ENCODE results near the gene PTOV1.

PTOV1 gene

DNA sequence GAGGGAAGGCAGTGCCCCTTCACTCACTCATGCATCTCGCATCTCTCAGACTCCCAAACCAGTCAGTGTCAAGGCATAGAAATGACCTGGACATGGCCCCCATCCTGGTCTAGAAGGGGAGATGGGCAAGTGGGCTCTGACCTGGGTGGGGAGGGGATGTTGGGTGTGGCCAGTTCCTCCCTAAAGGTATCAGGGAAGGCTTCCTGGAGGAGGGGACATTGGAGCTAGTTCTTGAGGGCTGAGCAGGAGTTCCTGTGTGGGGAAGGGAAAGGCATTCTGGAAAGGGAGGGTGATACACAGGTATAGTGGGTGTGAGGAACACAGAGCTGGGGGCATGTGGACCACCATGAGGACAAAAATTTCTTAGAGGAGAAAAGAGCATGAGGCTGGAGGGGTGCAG is 41.8 kb downstream of the PTOV1 start:
- no peak for DNase-seq

DNA sequence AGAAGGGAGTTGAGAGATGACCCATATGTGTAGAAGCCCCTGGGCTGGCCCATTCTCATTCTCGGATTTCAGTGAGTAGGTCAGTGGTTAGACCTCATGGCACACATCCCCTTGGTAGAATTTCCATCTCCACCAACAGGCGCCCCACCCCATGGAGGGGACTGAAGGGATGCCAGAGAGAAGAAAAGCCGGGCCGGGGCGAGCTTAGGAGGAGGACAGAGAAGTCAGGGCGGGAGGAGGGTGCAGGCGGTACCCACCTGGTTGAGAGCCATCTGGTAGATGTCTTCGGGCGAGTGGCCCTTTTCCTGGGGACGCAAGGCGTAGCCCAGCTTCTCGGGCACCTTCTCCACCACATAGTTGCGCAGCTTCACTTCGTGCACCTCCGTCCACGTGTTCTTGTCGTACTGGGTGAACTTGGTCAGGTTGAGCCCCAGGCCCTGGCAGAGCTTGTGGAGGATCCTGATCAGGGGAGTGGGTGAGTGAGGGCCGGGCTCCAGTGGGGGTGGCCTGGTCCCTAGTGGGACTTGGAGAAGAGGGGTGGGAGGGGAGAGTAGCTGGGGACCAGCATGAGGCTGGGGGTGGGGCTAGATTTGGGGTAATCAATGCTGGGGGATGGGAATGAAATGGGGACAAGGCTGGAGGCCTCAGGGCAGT is 43.2 kb downstream of the PTOV1 start:
- no peak for DNase-seq

DNA sequence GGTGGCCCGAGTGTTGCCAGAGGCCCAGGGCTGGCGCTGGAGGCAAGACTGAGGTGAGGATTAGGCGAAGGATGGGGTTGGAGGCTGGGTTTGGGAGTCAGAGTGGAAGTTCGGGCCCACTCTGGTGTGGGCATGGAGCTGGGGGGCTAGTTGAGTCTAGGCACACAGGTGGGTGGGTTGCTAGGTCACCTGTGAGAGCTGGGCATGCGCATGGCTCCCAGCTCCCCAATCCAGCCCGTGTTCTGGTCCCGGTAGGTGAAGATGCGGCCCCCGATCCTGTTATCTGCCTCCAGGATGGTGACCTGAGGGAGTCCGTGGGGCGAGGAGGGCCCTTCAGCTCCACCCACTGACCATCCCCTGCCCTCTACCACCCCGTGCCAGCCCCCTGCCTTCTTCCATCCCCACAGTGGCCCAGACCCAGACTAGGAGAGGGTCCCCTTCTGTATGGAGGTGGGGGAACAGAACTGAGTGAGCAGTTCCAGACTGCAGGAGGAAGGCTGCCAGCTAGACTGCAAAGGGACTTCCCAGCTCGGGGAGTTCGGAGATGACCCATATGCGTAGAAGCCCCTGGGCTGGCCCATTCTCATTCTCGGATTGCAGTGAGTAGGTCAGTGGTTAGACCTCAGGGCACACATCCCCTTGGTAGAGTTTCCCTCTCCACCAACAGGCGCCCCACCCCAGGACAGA is 44.1 kb downstream of the PTOV1 start:
- DNase-seq, result peak; percentile 55

DNA sequence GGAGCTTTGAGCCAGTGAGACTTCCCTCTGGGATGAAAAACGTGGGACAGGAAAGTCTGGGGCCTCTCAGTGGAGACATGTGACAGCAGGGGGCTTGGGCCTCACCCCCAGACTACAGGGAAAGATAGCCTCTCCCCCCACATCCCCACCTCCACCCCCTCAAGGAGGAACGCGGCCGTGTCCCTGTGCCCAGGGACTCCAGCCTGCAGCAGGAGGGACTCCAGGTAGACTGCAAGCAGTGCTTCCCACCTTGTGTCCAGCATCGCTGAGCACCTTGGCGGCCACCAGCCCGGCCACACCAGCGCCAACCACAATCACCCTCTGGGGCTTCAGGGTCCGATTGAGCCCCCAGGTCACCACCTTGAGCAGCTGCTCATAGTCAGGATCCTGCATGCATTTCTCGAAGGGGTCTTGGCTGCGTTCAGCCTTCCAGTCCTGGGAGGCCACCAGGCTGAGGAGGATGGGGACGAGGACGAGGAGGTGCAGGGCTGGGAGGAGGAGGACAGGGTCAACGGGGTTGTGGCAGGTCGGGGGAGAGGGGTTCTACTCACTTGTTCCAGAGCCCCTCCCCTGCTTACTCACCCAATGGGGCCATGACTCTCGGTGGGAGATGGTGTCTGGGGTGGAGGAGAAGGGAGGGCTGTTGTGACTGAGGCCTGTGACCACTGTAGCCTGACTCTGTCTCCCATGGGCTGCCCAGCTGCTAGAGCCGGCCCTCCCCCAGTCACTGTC is 44.8 kb downstream of the PTOV1 start:
- no peak for DNase-seq

DNA sequence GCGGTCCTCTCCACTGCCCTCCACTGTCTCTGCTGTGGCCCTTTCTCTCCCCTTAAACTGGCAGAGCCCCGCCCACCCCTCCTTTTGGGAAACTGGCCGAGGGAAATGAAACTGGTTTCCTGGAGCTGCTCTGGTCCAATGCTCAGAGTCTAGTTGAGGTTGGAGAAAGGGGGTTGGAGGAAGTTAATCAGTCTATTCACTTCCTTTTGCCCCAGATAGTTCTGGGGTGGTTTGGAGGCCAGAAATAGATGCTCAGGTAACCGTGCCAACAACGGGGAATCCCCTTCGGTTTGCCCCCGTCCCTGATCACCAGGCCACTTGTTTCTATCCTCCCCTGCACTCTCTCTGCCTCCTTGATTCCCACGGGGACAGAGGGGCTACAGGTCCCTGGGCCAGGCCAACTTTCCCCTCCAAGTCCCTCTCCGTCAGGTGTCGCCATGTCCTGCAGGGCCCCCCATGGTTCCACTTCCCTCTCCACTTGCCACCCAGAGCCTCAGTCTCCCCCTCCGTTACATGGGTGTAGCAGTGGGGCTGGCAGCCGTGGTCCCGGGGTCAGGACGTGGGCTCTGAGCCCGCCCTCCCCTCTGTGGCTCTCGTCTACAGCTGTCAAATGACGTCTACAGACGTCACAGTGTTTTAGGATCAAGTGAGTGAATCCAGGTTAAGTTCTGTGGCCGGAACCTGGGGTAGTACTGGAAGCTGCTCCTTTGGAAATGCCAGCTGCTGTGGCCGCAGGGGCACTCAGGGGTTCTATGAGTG is 46.1 kb downstream of the PTOV1 start, which contains the start of gene IL4I1:
TSS of gene IL4I1 (minus strand) at position 25 of the 759 bp plus-strand sequence. CDS start 727 bp downstream, outside the sequence.
- peak; percentile 69 for DNase-seq

DNA sequence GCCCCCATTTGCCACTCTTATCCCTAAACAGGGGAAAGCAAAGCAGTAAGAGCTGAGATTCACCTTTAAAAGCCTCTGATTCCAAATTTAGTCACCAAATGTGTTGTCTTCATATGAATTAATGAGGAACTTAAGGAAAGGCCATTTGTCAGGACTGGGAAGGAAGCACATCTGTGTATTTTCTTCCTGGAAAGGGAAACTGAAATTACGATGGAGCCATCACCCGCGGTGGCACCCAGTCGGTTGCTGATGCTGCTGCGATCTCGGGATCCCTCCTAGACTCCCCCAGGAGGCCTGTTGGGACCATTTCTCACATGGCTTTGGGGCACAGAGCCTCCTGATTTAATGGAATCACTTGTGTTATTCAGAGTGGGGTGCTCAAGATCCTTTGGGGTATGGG is 53.2 kb downstream of the PTOV1 start:
- no peak for DNase-seq

DNA sequence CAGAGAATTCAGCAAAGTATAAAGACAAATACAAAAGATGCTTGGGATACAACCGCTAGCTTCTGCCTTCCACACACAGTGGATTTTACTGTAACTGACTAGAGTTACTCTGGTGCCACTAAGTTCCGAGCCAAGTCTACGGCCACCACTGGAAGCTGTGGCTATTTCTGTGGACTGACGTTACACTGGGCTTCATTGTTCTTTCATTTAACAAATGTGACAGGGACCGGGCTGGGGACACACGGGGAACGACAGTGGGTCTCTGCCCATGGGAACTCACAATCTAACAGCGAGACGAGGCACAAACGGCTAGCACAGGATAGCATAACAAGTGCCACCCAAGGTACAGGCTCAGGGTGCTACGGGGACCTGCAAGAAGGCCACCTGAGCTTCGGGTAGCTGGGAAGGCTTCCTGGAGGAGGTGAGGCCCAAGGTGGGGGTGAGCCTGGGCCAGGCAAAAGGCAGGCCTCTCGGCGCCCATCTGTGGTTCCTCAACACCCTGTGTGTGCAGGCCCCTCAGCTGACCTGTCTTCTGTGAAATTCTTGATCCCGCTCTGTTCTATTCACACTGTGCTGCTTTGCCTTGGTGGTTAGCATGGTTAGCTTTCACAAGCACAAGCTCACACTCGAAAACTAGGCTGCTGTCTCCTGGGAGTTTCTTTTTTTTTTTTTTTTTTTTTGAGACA is 56.1 kb downstream of the PTOV1 start:
- DNase-seq, result no peak

DNA sequence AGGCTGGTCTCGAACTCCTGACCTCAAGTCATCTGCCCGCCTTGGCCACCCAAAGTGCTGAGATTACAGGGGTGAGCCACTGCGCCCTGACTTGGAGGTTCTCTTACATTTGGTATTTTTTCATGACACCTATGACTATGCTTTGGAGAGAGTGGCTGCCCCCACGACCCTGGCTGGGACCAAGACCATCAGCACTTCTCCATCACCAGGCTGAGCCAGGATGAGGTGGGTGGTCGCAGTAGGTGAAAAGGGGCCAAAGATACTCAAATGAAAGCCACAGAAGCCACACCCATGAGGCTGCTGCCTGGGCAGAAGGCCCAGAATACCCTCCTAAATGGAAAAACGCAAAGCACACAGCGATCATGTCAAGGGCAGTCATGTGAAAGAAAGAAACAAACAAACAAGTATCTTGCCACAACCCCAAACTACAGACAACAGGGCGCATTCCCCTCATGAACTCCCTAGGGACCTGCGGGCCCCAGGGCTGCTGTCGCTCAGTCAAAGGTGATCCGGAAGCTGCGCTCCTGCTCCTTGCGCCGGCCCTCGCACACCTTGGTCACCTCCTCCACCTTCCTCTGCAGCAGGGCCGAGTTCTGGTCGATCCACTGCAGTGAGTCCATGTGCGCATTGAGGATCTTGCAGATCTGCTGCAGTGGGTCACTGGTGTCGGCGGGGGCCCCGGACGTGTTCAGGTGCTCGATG is 56.9 kb downstream of the PTOV1 start:
- no peak for DNase-seq

DNA sequence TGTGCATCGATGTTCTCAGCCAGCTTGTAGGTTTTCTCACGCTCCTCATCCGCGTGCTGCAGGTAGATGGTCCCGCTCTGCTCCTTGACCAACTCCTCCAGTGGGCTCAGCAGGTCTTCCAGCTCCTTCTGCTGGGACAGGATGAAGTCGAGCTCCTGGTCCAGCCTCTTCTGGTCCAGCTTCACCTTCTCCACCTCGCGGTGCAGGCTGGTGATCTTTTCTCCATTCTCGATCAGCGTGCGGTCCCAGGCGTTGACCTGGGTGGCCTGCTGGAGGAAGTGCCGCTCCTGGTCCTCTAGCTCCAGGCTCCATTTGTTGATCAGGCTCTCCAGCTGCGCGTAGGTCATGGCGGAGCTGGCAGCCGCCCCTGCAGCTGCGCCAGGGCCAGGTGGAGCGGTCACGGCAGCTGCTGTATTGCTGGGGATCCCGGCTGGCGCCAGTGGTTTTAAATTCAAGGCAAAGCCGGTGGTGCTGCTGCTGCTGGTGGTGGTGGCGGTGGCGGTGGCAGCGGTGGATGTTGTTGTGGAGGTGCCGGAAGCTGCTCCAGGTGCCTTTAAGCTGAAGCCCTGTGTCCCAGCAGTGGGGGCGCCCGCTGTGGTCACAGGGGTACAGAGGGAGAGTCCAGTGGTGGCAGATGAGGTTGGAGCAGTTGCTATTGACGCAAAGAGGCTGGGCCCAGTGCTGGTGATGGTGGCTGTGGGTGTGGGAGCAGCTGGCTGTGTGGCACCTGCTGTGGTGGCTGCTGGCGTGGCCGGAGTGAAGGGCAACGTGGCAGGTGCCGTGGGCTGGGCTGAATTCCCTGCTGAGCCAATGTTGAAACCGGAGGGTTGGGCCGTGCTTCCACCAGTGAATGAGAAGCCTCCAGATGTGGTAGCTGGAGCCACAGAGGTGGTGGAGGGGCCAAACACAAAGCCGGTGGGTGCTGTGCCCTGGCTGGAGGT is 57.8 kb downstream of the PTOV1 start:
- DNase-seq, result no peak

DNA sequence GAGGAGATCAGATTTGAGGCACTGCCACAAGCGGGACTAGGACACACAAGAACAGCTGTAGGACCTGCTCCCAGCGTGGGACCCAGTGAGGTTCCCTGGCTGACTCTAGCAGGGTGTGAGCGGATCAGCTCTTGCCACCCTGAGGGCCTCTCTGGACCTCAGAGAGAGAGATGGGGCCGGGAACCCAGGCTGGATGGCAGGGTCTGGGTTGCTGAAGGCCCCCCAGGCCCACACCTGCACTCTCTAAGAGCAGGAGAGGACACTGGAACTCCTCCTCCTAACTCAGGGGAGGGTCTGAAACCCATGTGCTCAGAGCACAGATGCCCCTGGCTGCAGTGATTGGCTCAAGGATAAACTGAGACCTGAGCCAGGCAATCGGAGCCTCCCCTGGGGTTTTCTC is 59.2 kb downstream of the PTOV1 start:
- DNase-seq, result no peak
